GM15510 (cell line): ENCODE results near the gene LENEP.

Source experiments
- POLR2A ChIP-seq: IDR thresholded peaks from 3 replicates; pipeline ENCODE4 v1.6.1; 2011; ENCODE audit warnings: borderline replicate concordance; ENCODE audit not compliant: insufficient read length; ENCODE audit errors: extremely low read depth

Gene LENEP

DNA sequence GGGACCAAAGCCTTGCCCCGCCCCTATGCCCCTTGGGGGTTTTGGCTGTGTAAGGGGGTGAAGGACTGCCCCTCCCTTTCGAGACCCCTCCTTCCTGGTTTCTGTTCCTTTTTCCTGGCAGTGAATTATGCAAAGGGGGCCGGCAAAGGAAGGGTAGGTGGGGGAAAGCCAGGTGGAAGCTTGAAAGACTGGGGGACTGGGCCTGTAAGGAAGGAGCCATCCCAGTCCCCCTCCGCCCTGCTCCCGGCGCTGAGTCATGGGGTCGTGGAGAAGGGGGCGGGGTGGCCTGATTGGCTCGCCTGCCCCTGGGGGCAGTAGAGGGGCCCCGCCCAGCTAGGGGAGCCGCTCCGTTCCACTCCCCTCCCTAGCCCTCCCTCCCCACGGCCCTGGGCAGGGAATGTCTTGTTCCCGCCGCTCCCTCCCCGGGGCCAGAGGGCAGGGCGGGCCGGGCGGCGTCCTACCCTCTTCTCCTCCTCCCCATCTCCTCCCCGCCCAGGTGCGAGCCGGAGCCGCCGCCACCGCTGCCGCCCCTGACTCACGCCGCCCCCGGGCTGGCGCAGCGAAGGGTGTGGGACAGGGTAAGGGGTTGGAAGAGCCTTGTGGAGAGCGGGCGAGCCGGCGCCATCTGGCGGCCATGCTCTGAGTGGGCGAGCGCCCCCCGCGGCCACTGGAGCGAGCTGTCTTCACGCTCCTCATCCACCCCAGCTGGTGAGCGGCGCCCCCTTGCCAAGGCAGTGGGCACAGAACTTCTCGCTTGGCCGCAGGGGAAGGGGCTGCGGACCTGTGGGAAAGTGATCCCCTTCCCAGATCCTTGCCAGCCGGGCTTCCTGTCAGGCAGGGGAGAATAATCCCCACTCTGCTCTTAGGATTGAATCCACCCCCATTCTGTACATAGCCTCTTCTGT, 23.9 kb downstream of the LENEP start:
- no peak for TF ChIP-seq POLR2A

DNA sequence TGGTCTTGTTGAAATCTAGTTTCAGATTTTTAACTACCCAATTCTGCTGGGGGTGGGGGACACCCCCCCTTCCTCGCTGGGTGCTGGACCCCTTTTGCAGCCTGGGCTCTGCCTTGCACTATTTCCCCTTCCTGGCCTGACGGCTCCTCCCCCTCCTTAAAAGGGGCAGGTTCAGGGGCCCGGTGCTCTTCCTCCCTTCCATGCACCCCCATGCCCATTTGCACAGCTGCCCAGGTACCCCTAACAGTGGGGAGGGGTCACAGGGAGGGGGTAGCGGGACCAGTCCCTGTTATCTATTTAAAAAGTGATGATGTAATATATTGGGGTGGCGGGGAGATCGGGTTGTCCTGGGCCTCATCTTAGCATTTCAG, 24.5 kb downstream of the LENEP start:
- TF ChIP-seq POLR2A = no peak

DNA sequence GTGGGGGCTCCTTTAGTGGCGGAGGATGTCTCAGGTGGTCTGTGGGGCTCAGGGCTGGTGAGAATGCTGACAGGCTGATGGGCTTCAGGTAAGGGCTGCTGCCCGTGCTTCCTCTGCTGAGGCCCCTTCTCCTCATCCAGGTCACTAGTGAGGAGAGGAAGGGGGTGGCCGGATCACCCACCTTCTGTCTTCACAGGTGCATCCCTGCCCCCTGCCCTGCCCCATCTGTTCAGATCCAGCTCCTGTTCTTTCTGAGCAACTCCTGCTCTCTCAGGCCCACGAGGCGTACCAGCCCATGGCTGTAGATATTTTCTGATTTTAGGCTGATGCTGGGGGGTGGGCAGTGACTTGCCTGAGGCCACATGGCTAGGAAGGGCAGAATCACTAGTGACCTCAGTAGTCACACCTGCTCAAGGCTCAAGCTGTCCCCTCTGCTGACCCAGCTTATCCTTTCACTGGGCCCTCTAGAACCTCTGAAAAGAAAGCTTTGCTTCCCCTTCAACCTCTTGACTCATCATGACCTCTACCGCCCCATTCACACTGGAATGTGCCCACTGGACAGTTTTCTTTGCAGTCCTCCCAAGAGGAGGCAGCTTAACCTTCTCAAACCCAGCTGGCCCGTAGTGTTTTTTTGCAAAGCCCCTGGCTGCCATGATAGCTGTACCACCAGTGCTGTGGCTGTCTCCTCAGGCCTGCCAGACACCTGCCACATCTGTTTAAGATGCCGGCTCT, 25.4 kb downstream of the LENEP start:
- TF ChIP-seq POLR2A = no peak

DNA sequence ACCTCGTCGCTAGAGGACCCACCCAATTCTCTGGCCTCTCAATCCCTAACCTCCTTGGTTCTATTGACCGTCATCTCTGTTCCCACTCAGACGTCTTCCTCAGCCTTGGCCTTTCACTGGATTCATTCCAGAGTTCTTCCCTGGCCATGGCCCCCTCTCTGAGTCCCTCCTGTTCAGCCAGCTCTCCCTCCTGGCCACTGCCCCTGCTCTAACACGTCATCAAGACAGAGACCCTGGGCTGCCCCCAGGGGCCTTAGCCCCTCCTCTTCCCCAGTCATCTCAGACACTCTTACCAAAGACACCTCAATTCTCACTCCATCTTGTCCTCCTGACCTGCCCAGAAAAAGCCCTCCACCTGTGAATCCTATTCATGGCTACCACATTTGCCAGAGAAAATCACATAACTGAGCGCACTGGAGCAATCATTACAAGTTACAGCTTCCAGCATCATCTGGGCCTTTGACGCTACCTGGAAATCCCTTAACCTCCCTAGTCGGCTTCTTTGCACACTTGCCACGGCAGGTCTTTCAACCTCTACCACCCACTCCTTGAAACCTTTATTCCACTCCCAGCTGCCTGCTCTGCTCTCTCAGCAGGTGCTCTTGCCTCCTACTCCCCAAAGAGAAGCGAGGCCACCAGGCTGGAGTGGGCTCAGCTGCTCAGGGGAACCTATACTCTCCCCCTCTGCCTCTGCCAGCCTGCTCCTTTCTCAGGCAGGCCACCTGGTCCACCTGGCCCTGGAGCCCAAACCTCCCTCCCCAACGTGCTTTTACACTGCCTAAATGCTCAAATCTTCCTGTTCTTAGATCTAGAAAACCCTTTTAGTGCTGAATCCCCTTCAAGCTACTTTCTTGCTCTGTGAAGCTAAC, 26.2 kb downstream of the LENEP start:
- no peak for TF ChIP-seq POLR2A

DNA sequence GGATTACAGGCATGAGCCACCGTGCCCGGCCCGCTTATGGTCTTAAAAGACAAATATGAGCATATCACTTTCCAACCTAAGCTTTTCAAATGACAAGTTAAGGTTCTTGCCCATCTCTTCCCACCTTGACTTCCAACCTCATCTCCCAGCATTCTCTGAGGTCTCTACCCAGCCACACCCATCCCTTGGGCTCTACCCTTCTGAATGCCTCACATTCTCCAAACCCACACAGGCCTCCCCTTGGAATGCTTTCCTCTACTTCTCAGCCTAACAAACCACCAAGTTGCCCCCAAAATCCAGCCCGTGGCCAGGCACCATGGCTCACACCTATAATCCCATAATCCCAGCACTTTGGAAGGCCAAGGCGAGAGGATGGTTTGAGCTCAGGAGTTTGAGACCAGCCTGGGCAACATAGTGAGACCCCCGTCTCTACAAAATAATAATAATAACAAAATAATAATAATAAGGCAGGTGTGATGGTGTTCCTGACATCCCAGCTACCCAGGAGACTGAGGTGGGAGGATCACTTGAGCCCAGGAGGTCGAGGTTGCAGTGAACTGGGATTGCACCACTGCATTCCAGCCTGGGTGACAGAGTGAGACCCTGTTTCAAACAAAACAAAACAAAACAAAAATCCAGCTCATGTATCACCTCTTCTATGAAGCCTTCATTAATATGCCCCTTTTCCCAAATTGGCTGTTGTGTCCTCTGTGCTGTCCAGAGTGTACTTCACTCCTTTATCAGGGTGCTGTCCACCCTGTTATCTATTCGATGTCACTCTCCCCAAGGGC, 28.9 kb downstream of the LENEP start:
- TF ChIP-seq POLR2A = no peak

DNA sequence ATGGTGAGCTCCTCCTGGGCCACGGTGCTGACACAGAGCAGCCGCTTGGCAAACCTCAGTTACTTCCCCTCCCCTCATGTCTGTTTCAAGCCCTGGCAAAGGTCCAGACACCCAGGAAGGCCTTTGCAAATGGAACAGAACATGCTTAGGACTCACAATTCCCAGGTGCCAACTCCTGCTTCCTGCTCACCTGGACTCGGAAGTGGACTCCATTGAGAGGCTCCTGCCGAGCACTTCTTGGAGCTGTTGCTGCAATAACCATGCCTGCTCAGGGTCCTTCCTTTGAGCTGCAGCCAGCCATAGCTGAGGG, 29.5 kb downstream of the LENEP start:
- no peak for TF ChIP-seq POLR2A

DNA sequence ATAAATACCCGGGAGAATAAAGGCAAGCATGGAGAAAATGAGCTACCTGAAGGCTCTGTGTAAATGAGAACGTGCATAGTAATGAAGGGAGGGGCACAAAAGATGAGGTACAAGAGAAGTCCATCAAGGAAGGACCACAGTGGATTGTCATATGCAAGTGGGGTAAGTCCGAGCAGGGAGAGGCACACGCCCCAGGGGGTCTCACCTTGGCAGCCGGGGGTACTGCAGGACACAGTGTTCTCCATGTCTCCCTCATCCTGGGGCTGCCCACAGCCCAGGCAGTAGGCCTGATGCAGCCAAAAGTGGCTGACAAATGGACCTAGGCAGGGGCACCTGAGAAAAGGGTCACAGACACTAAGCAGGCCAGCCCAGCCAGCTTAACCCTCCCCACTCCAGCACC, 30.2 kb downstream of the LENEP start:
- TF ChIP-seq POLR2A = no peak

DNA sequence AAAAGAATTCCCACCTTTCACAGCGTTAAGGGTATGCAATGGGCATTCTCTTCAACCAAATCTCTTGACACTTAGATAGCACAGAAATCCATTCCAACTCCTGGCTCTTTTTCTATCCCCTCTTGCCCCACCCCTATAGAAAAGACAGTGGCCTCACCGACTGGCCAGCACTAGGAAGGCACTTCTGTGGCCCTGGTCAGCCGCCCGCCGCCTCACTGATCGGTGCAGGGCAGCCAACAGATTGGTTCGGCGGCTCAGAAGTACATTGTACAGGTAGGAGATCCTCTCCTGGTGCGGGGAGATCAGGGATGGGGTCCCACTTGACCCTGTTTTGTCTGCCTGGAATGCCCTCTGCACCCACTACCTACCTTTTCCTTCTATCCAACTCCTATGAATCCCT, 30.9 kb downstream of the LENEP start:
- no peak for TF ChIP-seq POLR2A

DNA sequence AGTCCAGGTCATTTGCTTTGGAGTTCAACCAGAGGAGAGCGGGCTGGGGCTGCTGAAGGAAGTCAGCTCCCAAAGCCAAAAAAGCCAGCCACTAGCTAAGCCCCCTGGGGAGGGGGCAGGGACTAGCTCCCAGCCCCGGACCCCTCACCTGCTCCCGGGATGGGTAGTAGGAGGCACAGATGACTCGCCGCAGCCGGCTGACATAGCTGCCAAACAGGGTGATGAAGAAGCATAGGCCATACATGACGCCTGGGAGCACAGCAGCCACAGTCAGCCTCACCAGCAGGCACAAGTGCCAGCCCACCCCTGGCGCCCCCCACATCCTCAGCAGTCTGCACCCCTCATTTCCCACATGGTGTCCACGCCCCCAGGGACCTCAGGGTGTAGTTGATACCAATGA, 32.8 kb downstream of the LENEP start:
- TF ChIP-seq POLR2A = no peak

DNA sequence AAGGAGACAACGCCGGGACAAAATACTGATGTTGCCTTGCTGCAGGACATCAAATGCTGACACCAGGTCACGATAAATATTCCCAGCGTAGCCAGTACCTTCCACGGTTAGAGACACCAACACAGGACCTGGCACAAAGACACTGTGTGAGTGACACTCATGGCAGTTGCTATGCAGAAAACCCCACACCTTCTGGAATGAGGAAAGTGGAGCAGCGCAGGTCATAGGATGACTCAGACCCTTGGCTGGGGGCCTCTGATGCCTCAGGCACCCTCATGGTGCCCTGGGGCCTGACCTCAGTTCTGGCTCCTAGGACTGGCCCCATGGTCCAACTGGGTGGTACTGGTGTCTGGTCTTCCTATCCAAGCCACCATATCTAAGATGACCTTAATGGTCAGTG, 33.2 kb downstream of the LENEP start:
- TF ChIP-seq POLR2A = no peak

DNA sequence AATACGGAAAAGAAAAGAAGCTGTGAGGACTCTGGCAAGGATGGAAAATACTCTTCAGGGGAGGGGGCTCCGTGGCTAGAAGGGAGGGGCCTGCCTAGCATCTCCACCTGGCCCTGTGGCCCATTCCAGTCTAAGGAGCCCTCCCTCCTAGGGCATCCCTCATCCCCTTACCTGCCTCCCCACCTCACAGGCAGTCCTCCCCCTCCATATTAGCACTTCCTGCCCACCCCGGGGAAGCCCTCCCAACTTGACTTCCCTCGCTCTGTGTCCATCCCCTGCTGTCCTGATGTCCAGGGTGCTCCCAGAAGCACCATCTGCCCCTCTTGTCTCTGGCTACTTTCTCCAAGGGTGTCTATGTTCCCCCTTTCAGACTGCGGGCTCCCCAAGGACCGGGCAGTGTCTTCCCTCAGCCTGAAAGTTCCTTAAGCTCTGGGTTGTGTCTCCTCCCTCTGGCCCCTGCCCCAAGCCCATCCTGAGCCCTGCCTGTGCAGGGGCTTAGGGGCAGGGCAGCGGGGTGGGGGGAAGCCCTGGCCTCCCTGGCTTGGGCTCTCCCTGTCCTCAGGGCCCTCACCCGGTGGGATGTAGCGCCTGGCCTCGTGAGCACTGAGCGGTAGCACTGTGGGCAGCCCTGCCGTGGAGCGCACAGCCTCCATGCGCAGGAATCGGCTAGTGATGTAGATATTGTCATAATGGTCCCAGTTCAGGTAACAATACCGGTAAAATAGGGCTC, 36.3 kb downstream of the LENEP start:
- no peak for TF ChIP-seq POLR2A

DNA sequence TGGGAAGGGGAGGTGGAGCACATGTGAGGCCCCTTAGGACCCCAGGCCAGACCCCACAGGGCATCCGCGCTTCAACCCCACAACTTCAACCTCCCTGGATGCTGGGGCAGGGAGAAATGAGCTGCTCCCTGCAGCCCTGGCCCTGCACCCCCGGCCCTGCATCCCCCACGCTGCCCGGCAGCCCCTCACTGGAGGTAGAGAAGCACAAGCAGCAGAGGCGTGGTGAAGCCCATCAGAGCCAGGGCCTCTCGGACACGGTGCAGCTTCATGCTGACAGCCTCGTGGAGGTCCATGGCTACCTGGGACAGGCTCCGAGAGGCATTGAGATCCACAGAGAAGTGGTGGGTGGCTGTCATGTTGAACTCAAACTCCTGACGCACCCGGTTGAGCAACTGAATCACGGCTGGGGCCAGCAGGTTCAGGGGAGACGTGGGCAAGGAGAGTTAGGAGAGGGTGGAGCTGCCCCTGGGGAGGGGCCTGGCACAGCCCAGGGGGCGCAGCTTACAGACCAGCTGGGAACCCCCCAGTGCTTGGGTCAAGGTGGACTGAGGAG, 36.9 kb downstream of the LENEP start:
- TF ChIP-seq POLR2A = no peak

DNA sequence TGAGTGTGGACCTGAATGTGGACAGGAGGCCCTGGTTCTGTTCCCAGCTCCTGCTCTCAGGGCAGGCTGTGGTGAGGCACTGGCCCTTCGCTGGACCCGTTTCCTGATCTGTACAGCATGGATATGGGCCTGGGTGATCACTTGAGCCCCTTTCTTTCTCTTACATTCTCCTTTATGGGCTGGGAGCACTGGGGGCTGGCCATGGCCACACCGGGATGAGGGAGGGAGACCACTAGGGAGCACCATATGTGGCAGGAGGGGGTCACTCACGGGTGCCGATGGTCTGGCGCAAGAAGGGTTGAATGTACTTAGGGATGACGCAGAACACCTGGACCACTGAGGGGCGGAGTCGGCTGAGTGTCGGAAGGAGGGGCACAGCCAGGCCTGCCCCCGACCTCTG, 37.5 kb downstream of the LENEP start:
- no peak for TF ChIP-seq POLR2A
